ENCODE results near the gene SEL1L3. TPM values are rescaled to one million over a fixed set of nuclear protein-coding genes. Genes with fewer than 3 reads are reported as not detected.

The SEL1L3 gene
- total RNA-seq, 1 donor: 83.5 TPM

GRCh38 chr4:25775166-25775565 is 87.6 kb downstream of the SEL1L3 start:
- no peak for TF ChIP-seq CTCF (IDR thresholded peaks at IDR 0.05; ENCODE audit: insufficient read depth, low read length)
- no peak for DNase-seq (ENCODE audit: low read depth)
- no peak overlapping the region for H3K4me3 ChIP-seq (ENCODE audit: low read depth, low read length)

- no peak for DNase-seq (ENCODE audit: low read depth)
- TF ChIP-seq CTCF (IDR thresholded peaks at IDR 0.05; ENCODE audit: insufficient read depth, low read length): no peak
- no peak overlapping the region for H3K4me3 ChIP-seq (ENCODE audit: low read depth, low read length)
These were observed 89.4 kb downstream of the SEL1L3 start for GRCh38 chr4:25773358-25773757.

GRCh38 chr4:25771672-25772071 is 91.1 kb downstream of the SEL1L3 start:
- DNase-seq (ENCODE audit: low read depth): no peak
- H3K4me3 ChIP-seq (ENCODE audit: low read depth, low read length): no peak overlapping the region
- TF ChIP-seq CTCF (IDR thresholded peaks at IDR 0.05; ENCODE audit: insufficient read depth, low read length): no peak

- no peak for DNase-seq (ENCODE audit: low read depth)
- no peak overlapping the region for H3K4me3 ChIP-seq (ENCODE audit: low read depth, low read length)
These were observed 91.9 kb downstream of the SEL1L3 start for GRCh38 chr4:25770847-25771246.

GRCh38 chr4:25769251-25769650 is 93.5 kb downstream of the SEL1L3 start:
- peak; percentile 63 for DNase-seq (ENCODE audit: low read depth)
- no peak for TF ChIP-seq CTCF (IDR thresholded peaks at IDR 0.05; ENCODE audit: insufficient read depth, low read length)
- H3K4me3 ChIP-seq (ENCODE audit: low read depth, low read length): no peak overlapping the region

More at GRCh38 chr4:25770847-25771246, 91.9 kb downstream of the SEL1L3 start:
- TF ChIP-seq CTCF (IDR thresholded peaks at IDR 0.05; ENCODE audit: insufficient read depth, low read length): no peak

- peak; percentile 99 for TF ChIP-seq CTCF (IDR thresholded peaks at IDR 0.05; ENCODE audit: insufficient read depth, low read length)
- no peak overlapping the region for H3K4me3 ChIP-seq (ENCODE audit: low read depth, low read length)
- DNase-seq (ENCODE audit: low read depth): peak; percentile 84
These were observed 94.7 kb downstream of the SEL1L3 start for GRCh38 chr4:25767877-25768725.
